ENCODE results near the gene SWAP70. TPM values are rescaled to one million over a fixed set of nuclear protein-coding genes. Genes with fewer than 3 reads are reported as not detected.

The SWAP70 gene
- total and polyA plus RNA-seq, 9 of the 15 experiments (the other 6 are each of a cell fraction or from before 2014, with no cell fraction given): 1.7 to 4.9 (median 3.9) TPM

GRCh38 chr11:9722023-9722422, 58.1 kb downstream of the SWAP70 start (continued):
- TF ChIP-seq, protein P1, sequence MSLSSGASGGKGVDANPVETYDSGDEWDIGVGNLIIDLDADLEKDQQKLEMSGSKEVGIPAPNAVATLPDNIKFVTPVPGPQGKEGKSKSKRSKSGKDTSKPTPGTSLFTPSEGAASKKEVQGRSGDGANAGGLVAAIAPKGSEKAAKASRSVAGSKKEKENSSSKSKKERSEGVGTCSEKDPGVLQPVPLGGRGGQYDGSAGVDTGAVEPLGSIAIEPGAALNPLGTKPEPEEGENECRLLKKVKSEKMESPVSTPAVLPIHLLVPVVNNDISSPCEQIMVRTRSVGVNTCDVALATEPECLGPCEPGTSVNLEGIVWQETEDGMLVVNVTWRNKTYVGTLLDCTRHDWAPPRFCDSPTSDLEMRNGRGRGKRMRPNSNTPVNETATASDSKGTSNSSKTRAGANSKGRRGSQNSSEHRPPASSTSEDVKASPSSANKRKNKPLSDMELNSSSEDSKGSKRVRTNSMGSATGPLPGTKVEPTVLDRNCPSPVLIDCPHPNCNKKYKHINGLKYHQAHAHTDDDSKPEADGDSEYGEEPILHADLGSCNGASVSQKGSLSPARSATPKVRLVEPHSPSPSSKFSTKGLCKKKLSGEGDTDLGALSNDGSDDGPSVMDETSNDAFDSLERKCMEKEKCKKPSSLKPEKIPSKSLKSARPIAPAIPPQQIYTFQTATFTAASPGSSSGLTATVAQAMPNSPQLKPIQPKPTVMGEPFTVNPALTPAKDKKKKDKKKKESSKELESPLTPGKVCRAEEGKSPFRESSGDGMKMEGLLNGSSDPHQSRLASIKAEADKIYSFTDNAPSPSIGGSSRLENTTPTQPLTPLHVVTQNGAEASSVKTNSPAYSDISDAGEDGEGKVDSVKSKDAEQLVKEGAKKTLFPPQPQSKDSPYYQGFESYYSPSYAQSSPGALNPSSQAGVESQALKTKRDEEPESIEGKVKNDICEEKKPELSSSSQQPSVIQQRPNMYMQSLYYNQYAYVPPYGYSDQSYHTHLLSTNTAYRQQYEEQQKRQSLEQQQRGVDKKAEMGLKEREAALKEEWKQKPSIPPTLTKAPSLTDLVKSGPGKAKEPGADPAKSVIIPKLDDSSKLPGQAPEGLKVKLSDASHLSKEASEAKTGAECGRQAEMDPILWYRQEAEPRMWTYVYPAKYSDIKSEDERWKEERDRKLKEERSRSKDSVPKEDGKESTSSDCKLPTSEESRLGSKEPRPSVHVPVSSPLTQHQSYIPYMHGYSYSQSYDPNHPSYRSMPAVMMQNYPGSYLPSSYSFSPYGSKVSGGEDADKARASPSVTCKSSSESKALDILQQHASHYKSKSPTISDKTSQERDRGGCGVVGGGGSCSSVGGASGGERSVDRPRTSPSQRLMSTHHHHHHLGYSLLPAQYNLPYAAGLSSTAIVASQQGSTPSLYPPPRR (CRISPR knock-in tag; IDR thresholded peaks at IDR 0.05; ENCODE audit: borderline replicate concordance): no peak
- TF ChIP-seq RAD51 (IDR thresholded peaks at IDR 0.05; ENCODE audit: borderline replicate concordance, low read depth) (no peak), ZEB2 (IDR thresholded peaks at IDR 0.05) (no peak), RBM25 (IDR thresholded peaks at IDR 0.05; ENCODE audit: low read depth, low read length, severe bottlenecking) (peak; percentile 81), U2AF1 (optimal IDR thresholded peaks at IDR 0.05; ENCODE audit: low read depth, low read length) (no peak), RUNX1 (IDR thresholded peaks at IDR 0.05; ENCODE audit: low read depth) (no peak), DIDO1 (tag; IDR thresholded peaks at IDR 0.05; ENCODE audit: low read depth) (no peak), HDAC8 (tag; IDR thresholded peaks at IDR 0.05) (no peak), GATAD2A (IDR thresholded peaks at IDR 0.05) (no peak), BCOR (IDR thresholded peaks at IDR 0.05) (0 out of 2 replicates have a peak, but pooled peaks have one; percentile 14), MTF1 (CRISPR knock-in tag; IDR thresholded peaks at IDR 0.05; ENCODE audit: borderline replicate concordance) (no peak), CTCF (IDR thresholded peaks at IDR 0.05 in 2 of 3, conservative IDR thresholded peaks at IDR 0.05 in 1 of 3; ENCODE audit: insufficient read depth in 2 of 3, low read depth in 1 of 3, low read length in 3 of 3) (no peak), SMAD2 (IDR thresholded peaks at IDR 0.05; ENCODE audit: low read depth, low read length) (no peak)

Data from K562 (cell line).